ENCODE data around the gene PLA2G15. TPM values are rescaled to one million over a fixed set of nuclear protein-coding genes. Genes with fewer than 3 reads are reported as not detected.

The PLA2G15 gene
- total RNA-seq, result 10.7 and 13.6 TPM in 2 replicates
- long read RNA-seq, transcript PLA2G15-201 (6 exons, 2,727 nt), result major isoform, 12 of 19 reads
- long read RNA-seq, partial matches to known transcripts, result 0 of 19 reads
- long read RNA-seq, other reads (novel, unspliced or antisense), result 3 of 19 reads

- H3K27ac Mint-ChIP-seq (ENCODE audit: unreplicated experiment), result peak within 1 kb of the TSS; percentile 78
- DNase-seq (ENCODE audit: low read depth, low spot score), result peak; percentile 95
- no peaks in the 10 kb centered on the region for H3K9me3 Mint-ChIP-seq
- H3K4me3 Mint-ChIP-seq, result peak within 1 kb of the TSS; percentile 100
- H3K4me1 Mint-ChIP-seq, result peaks cover 19% of the 10 kb centered on the region
- no peak for TF ChIP-seq CTCF (conservative IDR thresholded peaks at IDR 0.05)
- H3K27me3 Mint-ChIP-seq (ENCODE audit: low read depth), result no peaks in the 10 kb centered on the region
- H3K36me3 Mint-ChIP-seq (ENCODE audit: low read depth), result no peaks in the 10 kb centered on the region
Measured at GRCh38 chr16:68244903-68245853, at the start of gene PLA2G15. Gene PLA2G15, plus strand, starts transcription at chr16:68245373. Its CDS starts 54 bp downstream, at chr16:68245427.

GRCh38 chr16:68197250-68197649 lies 47.9 kb upstream of the PLA2G15 start:
- no peak for DNase-seq (ENCODE audit: low read depth, low spot score)
- Mint-ChIP-seq H3K4me3 (no peak overlapping the region), H3K4me1 (peaks cover 6% of the 10 kb centered on the region), H3K36me3 (ENCODE audit: low read depth) (peaks cover 6% of the 10 kb centered on the region), H3K27ac (ENCODE audit: unreplicated experiment) (no peak overlapping the region), H3K27me3 (ENCODE audit: low read depth) (no peaks in the 10 kb centered on the region), H3K9me3 (no peaks in the 10 kb centered on the region)
- TF ChIP-seq CTCF (conservative IDR thresholded peaks at IDR 0.05), result no peak

GRCh38 chr16:68200088-68200783 lies 44.9 kb upstream of the PLA2G15 start:
- no peaks in the 10 kb centered on the region for H3K27me3 Mint-ChIP-seq (ENCODE audit: low read depth)
- no peaks in the 10 kb centered on the region for H3K9me3 Mint-ChIP-seq
- H3K27ac Mint-ChIP-seq (ENCODE audit: unreplicated experiment), result no peak overlapping the region
- H3K4me1 Mint-ChIP-seq, result peaks cover 6% of the 10 kb centered on the region
- no peak overlapping the region for H3K4me3 Mint-ChIP-seq
- no peak for DNase-seq (ENCODE audit: low read depth, low spot score)
- H3K36me3 Mint-ChIP-seq (ENCODE audit: low read depth), result no peaks in the 10 kb centered on the region
- TF ChIP-seq CTCF (conservative IDR thresholded peaks at IDR 0.05), result no peak

GRCh38 chr16:68202091-68202519 lies 43.1 kb upstream of the PLA2G15 start:
- Mint-ChIP-seq H3K9me3 (no peaks in the 10 kb centered on the region), H3K27ac (ENCODE audit: unreplicated experiment) (no peak overlapping the region), H3K27me3 (ENCODE audit: low read depth) (no peaks in the 10 kb centered on the region), H3K36me3 (ENCODE audit: low read depth) (no peaks in the 10 kb centered on the region), H3K4me1 (peaks cover 6% of the 10 kb centered on the region), H3K4me3 (no peak overlapping the region)
- no peak for DNase-seq (ENCODE audit: low read depth, low spot score)
- TF ChIP-seq CTCF (conservative IDR thresholded peaks at IDR 0.05), result no peak

GRCh38 chr16:68206245-68206644 lies 38.9 kb upstream of the PLA2G15 start:
- no peak for TF ChIP-seq CTCF (conservative IDR thresholded peaks at IDR 0.05)
- Mint-ChIP-seq H3K4me3 (no peak overlapping the region), H3K36me3 (ENCODE audit: low read depth) (peaks cover 4% of the 10 kb centered on the region), H3K27me3 (ENCODE audit: low read depth) (no peaks in the 10 kb centered on the region), H3K4me1 (no peaks in the 10 kb centered on the region), H3K27ac (ENCODE audit: unreplicated experiment) (no peak overlapping the region), H3K9me3 (no peaks in the 10 kb centered on the region)
- no peak for DNase-seq (ENCODE audit: low read depth, low spot score)

Data from neural crest cell (in vitro differentiated cells).